ENCODE results near the gene TXLNA.
"Not testable (repeated sequence)": the region's sequence is repeated elsewhere in the genome, so short reads cannot be mapped to it uniquely, and the experiment has no call there.

The TXLNA gene

DNA sequence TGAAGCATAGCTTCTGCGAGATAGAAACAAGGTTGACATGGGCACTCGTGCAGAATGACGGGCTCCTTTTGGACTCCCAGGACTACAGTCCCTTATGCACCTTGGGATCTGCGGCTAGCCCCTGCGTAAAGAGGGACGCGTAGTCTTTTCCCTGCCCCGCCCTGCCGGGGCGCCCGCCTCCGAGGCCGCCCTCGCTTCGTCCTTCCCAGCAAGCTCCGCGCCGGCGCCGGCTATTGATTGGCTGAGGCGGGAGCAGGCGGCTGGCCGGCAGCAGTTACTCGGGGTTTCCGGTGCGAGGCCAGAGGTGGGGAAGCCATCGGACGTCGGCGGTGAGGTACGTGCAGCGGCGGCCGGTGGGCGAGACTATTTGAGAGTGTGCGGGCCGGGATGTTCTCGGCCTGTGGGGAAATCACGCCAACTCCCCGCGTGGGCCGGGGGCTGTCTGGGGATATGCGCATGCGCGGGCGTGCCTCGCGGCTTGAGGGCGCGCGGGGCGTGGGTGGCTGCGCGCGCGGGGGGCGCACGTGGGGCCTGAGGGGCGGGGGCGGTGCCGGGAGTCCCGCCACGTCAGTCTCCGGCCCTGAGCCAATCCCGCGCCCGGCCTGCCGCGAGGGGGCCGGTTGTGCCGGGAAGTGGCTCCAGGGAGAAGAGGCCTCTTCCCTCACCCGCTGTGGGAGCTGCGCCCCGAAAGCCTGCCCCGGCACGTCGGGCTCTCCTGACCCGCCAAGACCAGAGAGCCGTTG, at the start of gene TXLNA:
TXLNA (plus strand) TSS at position 233 of the 743 bp plus-strand sequence. CDS start 671 bp downstream, outside the sequence.
- TF ChIP-seq, protein P1, sequence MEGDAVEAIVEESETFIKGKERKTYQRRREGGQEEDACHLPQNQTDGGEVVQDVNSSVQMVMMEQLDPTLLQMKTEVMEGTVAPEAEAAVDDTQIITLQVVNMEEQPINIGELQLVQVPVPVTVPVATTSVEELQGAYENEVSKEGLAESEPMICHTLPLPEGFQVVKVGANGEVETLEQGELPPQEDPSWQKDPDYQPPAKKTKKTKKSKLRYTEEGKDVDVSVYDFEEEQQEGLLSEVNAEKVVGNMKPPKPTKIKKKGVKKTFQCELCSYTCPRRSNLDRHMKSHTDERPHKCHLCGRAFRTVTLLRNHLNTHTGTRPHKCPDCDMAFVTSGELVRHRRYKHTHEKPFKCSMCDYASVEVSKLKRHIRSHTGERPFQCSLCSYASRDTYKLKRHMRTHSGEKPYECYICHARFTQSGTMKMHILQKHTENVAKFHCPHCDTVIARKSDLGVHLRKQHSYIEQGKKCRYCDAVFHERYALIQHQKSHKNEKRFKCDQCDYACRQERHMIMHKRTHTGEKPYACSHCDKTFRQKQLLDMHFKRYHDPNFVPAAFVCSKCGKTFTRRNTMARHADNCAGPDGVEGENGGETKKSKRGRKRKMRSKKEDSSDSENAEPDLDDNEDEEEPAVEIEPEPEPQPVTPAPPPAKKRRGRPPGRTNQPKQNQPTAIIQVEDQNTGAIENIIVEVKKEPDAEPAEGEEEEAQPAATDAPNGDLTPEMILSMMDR (IDR thresholded peaks at IDR 0.05; ENCODE audit: low read length, missing control alignments): no peak
- H3K4me3 ChIP-seq (replicated peaks; ENCODE audit: low read depth, low read length): peak within 1 kb of the TSS; percentile 77
- peak; percentile 91 for DNase-seq (ENCODE audit: low read depth)

DNA sequence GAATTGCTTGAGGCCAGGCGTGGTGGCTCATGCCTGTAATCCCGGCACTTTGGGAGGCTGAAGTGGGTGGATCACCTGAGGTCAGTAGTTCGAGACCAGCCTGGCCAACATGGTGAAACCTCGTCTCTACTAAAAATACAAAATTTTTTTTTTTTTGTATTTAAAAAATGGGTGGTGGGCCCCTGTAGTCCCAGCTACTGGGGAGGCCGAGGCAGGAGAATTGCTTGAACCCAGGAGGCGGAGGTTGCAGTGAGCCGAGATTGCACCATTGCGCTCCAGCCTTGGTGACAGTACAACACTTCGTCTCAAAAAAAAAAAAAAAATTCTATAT, 45.6 kb upstream of the TXLNA start:
- not testable (repeated sequence) for H3K4me3 ChIP-seq (replicated peaks; ENCODE audit: low read depth, low read length); DNase-seq (ENCODE audit: low read depth)

DNA sequence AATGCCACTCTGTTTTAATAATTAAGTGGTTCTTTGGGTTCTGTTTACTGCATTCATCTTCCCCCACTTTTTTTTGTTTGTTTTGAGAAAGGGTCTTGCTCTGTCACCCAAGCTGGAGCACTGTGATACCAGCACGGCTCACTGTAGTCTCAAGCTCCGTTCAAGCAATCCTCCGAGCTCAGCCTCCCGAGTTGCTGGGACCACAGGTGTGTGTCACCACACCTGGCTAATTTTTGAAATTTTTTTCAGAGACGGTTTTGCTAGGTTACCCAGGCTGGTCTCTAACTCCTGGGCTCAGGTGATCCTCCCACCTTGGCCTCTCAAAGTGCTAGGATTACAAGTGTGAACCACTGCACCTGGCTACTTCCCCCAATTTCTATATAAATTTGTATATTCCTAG, 42.4 kb upstream of the TXLNA start:
- TF ChIP-seq, protein P1 (IDR thresholded peaks at IDR 0.05; ENCODE audit: low read length, missing control alignments): no peak
- DNase-seq (ENCODE audit: low read depth): no peak
- no peak overlapping the region for H3K4me3 ChIP-seq (replicated peaks; ENCODE audit: low read depth, low read length)

DNA sequence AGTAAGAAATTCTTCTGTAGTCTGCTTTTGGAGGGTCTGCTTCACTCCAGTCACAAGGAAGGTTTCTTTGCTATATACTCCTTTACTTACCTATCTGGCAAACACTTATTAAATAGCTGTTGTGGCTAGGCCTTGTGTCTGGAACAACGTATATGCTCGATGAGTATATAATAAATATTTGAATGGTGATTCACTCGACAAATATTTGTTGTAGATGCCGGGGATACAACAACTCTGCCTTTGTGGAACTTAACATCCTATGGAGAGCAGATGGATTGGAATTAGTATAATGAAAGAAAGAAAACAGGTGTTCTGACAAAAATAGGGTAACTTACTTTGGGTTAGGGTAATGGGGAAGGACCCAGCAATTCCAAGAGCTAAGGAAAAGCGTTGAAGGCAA, 40.5 kb upstream of the TXLNA start:
- TF ChIP-seq, protein P1 (IDR thresholded peaks at IDR 0.05; ENCODE audit: low read length, missing control alignments): no peak
- peak; percentile 41 for DNase-seq (ENCODE audit: low read depth)
- no peak overlapping the region for H3K4me3 ChIP-seq (replicated peaks; ENCODE audit: low read depth, low read length)

DNA sequence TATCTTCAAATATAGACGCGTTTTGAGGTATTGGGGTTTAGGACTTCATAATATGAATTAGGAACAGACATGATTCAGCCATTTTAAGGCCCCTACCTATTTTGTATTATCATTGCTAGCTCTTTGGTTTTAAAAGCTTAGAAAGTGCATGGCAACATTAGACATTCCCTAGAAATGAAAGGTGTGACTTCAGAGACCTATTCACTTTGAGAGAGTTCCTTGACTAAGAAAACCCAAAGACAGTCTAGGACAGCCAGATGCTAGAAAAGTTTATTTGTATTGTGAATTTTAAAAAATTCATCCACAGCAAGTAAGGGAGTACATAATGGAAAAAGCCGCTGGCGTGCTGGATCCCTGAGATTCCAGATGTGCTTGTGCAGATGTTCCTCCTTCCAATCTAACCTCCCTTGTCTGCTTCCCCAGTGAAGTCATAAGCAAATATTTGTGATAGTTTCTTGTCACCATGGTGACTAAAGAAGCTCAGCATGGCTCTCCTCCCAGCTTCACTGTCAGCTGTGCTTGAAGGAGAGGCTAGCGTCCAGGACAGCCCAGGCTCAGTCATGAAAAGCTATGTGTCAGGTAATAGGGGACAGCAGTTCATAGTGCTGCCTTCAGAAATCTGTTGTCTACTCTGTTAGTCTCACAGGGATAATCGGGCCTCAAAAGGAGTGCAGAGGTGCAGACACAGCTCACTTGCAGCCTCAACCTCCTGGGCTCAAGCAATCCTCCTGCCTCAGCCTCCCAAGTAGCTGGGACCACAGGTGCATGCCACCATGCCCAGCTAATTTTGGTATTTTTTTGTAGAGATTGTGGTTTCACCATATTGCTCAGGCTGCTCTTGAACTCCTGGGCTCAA, 36.8 kb upstream of the TXLNA start:
- no peak overlapping the region for H3K4me3 ChIP-seq (replicated peaks; ENCODE audit: low read depth, low read length)
- DNase-seq (ENCODE audit: low read depth): peak; percentile 85
- TF ChIP-seq, protein P1 (IDR thresholded peaks at IDR 0.05; ENCODE audit: low read length, missing control alignments): no peak

DNA sequence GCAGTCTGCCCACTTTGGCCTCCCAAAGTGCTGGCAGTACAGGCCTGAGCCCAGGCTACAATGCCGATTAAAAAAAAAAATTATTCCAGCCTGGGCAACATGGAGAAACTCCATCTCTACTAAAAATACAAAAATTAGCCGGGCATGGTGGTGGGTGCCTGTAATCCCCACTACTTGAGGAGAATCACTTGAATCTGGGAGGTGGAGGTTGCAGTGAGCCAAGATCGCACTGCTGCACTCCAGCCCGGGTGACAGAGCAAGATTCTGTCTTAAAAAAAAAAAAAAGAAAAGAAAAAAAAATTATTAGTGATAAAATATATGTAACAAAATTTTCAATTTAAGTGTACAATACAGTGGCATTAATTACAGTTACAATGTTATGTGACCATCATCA, 36.2 kb upstream of the TXLNA start:
- not testable (repeated sequence) for DNase-seq (ENCODE audit: low read depth); H3K4me3 ChIP-seq (replicated peaks; ENCODE audit: low read depth, low read length)

DNA sequence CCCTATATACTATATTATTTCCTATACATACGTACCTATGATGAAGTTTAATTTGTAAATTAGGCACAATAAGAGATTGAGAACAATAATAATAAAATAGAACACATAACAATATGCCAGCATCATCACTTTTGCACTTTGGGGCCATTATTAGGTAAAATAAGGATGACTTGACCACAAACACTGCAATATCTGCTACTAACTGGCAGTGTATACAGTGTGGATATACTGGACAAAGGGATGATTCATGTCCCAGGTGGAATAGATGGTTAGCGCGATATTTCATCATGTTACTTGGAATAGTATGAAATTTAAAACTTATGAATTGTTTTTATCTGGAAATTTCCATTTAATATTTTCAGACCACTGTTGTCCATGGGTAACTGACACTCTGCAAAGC, 35.4 kb upstream of the TXLNA start:
- no peak for DNase-seq (ENCODE audit: low read depth)
- TF ChIP-seq, protein P1 (IDR thresholded peaks at IDR 0.05; ENCODE audit: low read length, missing control alignments): no peak
- no peak overlapping the region for H3K4me3 ChIP-seq (replicated peaks; ENCODE audit: low read depth, low read length)

DNA sequence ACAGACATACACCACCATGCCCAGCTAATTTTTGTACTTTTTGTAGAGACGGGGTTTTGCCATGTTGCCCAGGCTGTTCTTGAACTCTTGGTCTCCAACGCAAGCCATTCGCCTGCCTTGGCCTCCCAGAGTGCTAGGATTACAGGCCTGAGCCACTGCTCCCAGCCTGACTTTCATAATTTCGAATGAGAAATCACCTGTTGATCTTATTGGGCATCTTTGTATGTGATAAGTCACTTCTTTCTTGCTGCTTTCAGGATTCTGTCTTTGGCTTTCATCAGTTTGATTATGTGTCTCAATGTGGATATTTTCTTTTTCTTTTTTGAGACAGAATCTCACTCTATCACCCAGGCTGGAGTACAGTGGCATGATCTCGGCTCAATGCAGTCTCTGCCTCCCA, 31.7 kb upstream of the TXLNA start:
- not testable (repeated sequence) for DNase-seq (ENCODE audit: low read depth); H3K4me3 ChIP-seq (replicated peaks; ENCODE audit: low read depth, low read length)

All from fibroblast of pulmonary artery (primary cell).